Measurements from ENCODE around the gene ATF4.
"Not testable (repeated sequence)": the region's sequence is repeated elsewhere in the genome, so short reads cannot be mapped to it uniquely, and the experiment has no call there.

Gene ATF4

DNA sequence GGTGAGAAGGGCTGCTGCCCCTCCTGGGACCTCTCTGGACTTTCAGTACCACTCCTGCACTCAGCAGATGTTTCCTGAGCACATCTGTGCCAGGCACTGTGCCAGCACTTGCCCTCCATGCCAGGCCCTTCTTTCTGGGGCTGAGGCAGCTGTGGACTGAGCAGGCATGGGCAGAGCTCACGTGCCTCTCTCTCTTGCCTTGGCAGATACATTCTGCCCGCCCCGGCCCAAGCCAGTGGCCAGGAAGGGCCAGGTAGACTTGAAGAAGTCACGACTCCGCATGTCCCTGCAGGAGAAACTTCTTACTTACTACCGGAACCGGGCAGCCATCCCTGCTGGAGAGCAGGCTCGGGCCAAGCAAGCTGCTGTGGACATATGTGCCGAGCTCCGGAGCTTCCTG is 8.3 kb upstream of the ATF4 start:
- DNase-seq = no peak

DNA sequence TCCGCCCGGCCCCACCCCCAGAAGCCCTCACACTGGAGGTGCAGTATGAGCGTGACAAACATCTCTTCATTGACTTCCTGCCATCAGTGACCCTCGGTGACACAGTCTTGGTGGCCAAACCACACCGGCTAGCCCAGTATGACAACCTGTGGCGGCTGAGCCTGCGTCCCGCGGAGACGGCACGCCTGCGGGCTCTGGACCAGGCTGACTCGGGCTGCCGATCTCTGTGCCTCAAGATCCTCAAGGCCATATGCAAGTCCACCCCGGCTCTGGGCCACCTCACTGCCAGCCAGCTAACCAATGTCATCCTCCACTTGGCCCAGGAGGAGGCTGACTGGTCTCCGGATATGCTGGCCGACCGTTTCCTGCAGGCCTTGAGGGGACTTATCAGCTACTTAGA is 6.6 kb upstream of the ATF4 start:
- DNase-seq = no peak

DNA sequence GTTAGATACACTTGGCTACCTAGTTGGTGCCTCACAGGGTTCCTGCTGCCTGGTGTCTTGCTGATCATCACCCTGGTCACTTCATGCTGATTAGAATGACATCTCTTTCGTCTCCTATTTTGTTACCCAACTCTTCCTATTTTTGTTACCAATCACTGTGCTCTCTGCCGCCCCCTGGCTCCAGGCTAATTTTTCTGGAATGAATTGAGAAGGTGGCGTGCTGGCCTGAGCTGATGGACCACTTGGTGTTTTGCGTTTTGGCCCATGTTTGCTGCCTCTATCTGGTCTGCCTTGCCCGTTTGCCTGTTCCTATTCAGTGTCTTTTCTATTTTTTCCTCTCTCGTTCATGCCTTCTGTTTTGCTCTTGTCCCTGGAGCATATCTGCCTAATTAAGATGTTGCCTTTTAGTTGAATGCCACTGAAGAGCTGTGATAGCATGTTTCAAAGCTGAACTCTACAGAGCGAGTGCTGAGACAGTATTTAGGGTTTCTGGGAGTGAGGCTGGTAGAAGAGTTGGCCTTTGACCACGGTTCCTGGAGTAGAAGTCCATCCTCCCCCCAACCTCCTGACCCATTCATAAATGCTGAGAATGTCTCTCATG is 5.9 kb upstream of the ATF4 start:
- DNase-seq = no peak

DNA sequence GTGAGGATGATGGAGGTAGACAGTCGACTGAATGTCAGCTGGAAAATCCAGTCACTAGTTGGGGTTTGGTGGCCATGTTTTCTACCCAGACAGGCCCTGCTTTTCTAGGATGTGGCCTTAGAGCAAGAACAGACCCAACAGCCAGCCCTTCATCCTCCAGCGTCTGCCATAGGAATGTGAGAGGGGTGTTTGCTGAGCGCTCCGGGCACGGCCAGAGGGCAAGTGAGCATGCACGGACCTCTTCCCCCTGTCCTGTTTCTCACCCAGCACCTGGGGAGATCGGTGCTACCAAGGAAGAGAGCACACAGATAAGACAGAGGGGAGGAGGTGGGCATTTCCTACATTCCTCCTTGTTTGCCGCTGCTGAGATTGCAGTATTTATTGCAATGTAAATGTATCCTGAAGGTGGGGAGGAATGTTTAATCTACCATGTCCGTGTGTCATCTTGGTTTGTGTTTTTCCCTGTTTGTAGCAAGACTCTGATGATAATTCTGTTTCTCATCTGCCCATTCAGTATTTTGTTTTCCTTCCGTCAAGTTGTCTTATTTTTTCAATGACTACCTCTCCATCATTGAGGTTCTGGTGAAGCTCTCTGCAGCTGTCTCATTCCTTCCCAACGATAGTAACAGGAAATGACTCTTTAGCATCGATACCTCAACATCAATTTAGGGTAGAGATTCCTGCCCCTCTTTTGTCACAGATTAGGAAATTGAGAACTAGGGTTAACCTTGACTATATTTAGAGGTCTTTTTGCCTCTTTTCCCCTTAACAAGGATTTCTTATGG is 4.9 kb upstream of the ATF4 start:
- no peak for DNase-seq

DNA sequence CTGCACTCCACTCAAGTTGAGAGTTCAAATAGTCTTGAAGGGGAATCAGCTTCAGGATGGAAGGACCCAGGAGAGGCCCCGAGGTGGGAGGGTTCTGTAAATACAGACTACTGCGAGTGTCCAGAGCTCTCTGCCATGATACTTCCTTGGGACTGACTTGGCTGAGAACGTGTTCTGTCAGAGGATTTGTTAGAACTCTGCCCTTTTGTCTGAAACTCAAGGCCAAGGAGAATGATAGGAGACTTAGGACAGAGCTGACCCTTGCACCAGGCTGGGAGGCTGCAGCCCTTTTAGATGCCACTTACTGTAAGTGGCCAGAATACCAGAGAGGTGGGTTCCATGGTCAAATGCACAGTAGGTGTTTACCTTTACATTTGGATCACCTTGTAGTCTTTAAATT is 2.9 kb upstream of the ATF4 start:
- DNase-seq = no peak

DNA sequence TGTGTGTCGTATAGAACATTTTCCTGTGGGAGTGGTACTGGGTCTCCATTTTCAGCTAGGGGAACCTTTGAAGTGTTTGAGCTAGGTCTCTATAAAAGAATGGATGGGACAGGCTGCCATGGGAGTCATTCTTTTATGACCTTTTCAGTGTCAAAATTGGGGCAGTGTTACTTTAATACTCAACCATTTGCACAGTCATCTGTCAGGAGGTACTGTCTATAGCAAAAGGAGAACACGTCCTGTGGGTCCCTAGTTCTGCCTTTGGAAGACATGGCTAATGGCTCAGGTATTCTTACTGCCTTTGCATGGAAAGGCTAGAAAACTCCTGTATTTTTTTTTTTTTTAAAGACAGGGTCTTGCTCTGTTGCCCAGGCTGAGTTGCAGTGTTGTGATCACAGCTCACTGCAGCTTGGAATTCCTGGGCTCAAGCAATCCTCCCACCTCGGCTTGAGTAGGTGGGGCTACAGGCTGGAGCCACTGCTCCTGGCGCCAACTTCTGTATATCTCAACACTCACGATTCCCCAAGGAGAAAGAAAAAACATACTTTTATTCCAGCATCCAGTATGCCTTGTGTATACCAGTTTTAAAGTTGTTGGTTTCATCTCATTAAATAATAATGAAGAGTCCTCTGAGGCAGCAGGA is 2.1 kb upstream of the ATF4 start:
- no peak for DNase-seq

DNA sequence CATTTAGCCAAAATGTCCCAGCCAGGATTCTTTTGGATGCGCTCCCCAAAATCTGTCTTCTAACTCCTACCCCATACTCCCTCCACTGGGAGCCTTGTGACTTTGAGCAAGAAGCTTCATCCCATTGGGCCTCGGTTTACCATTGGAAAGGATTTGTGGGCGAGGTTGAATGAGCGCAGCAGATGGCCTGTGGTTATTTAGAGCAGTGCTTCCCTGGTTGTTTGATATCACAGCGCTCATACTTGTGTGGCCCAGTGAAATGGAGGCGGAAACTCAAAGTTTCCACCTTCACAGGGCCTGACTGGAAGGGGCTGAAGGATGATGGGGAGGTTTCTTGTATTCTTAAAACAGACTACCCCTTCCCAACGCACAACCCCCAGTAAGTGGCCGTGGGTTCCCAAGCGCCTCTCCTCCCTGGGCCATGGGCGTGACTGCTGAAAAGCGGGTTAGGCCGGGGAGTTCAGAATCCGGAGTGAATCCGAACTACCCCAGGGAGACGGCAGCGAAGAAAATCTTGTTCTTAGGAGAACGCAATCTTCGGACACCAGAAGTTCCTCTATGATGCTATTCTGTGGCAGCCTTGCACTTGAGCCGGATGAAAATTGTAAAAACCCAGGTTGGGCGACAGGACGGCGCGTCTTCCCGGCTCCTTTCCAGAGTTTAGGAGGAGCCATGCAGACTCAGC is 1.2 kb upstream of the ATF4 start:
- no peak for DNase-seq

DNA sequence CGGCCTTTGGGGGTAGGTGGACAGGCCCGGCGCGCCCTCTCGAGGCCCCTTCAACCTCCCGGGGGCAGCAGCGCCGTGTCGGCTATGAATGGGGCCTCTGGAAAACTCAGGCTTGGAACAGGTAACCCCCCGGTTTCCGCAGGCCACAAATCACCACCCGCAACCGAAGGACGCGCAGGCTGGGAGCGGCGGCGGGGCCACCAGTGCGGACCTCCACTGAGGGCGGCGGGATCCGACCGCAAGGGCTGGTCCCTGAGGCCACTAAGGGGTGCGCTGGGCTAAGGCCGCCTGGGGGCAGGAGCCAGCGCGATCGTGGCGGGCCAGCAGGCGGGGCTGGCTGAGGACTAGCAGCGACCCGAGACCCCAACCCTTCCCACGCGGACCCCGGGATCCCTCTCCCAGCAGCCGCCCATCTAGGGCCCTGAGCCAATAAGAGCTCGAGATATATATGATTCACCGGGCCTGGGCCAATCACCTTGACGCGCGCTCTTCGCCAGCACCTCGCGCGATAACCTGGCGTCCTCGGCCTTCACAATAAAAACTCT is 609 bp upstream of the ATF4 start:
- peak; percentile 97 to 99 for DNase-seq

DNA sequence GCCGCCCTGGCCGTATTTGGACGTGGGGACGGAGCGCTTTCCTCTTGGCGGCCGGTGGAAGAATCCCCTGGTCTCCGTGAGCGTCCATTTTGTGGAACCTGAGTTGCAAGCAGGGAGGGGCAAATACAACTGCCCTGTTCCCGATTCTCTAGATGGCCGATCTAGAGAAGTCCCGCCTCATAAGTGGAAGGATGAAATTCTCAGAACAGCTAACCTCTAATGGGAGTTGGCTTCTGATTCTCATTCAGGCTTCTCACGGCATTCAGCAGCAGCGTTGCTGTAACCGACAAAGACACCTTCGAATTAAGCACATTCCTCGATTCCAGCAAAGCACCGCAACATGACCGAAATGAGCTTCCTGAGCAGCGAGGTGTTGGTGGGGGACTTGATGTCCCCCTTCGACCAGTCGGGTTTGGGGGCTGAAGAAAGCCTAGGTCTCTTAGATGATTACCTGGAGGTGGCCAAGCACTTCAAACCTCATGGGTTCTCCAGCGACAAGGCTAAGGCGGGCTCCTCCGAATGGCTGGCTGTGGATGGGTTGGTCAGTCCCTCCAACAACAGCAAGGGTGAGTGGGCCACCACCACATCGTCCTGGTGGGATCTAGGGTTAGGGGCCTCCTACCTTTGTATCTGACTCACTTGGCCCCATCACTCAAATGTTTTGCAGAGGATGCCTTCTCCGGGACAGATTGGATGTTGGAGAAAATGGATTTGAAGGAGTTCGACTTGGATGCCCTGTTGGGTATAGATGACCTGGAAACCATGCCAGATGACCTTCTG is 934 bp downstream of the ATF4 start:
- DNase-seq = not testable (repeated sequence)

DNA sequence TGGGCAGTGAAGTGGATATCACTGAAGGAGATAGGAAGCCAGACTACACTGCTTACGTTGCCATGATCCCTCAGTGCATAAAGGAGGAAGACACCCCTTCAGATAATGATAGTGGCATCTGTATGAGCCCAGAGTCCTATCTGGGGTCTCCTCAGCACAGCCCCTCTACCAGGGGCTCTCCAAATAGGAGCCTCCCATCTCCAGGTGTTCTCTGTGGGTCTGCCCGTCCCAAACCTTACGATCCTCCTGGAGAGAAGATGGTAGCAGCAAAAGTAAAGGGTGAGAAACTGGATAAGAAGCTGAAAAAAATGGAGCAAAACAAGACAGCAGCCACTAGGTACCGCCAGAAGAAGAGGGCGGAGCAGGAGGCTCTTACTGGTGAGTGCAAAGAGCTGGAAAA is 1.7 kb downstream of the ATF4 start:
- DNase-seq = not testable (repeated sequence)

DNA sequence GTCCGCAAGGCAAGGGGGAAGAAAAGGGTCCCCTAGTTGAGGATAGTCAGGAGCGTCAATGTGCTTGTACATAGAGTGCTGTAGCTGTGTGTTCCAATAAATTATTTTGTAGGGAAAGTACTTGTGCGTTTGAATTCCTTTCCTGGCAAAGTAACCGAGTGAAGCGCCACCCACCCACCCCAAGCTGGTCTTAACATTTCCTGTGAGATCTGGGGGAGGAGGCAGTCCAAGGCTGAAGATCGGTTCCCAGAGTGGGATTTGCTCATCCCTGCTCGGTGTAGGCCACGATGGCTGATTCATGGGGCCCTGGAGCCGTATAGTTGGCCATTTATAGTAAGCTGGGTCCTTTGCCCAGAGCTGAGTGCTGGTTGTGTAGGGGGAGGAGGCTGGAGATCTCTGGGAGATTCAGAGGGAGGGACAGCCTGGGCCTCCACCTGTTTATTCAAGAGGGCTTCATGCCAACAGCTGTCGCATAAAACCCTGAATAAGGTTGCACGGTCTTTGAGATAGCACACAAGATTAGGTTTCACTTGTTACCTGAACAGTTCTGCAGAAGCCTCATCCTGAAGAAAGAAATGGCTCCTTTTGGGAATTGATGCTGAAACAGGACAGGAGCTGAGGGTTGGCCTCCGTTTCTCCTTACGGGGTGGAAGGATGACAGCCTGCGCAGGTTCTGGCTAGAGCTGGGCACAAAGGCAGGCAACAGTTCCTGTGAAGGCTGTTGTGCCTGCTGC is 2.4 kb downstream of the ATF4 start:
- DNase-seq = no peak

DNA sequence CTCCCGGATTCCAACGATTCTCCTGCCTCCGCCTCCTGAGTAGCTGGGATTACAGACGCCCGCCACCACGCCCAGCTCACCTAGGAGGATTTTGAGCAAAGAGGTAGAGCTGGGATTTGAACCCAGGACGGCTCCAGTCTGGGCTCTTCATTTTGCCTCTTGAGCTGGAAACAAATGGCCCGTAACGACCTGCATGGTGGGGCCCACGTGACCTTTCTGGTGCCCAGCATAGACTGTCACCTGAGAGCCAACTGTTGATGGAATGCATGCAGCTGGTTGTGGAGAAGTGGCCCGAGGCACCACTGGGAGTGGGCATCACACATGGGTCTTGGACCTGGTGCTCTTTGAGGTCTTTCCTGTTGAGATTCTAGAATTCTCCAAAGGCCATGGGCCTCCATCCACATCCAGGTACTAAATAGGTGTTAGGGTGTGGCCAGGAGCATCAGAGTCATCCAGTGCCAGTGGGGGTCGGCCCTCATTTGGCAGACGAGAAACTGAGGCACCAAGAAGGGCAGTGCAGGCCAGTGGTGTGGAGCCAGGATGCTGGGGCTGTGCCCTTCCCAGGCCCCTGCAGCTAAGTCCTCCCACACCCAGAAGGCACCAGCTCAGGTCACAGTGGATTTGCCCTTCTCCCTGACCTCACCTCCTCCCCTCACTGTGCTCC is 3.9 kb downstream of the ATF4 start:
- DNase-seq = no peak

DNA sequence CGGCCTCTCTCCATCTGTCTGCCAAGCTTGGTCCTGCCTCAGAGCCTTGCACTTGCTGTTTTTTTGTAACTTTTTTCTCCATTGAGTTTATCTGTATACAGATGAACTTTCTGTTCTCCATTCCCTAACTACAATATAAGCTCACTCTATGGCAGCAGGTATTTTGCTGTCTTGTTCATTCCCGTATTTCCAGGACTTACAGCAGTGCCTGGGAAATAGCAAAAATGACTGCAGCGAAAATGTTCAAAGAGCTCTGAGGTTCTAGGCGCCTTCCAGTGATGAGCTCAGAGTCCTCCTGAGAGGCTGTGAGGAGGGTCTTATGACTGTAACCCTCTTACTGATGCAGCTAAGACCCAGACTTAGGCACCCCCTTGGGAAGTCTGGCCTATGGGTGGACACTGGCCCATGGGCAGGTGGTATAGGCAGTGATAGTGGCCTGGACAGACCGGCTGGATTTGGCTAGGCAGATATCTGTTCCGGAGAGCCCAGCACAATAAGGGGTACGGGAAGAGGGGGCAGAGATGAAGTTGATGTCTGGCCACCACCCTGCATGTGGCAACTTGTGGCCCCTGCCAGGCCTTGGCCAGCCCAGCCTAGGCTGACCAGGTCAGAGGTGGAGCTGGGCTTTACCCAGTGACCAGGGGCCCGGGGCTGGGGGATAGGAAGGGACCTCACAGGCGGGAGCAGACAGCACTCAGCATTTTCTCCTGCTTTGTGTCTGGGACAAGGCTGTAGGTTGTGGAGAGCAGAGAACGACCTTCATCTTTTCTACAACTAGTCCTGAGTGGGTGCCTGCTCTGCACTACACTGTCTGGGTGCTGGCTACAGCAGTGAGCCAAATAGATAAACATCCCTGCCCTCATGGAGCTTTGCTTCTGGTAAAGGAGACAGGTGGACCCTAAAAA is 4.6 kb downstream of the ATF4 start:
- DNase-seq = no peak

DNA sequence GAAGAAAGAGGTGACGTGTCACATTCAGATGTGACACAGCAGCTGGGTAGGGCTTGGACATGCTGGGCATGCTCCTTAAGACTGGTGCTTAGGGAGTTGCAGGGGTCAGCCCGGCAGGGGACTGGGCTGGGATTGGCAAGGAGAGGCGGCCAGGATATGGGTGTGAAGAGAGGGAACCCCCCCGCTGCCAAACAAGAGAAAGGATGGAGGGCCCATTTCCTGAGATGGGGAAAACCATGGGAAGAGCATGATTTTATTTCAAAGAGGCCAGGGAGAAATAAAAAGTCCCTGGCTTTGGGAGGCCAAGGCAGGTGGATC is 5.3 kb downstream of the ATF4 start:
- DNase-seq = no peak

DNA sequence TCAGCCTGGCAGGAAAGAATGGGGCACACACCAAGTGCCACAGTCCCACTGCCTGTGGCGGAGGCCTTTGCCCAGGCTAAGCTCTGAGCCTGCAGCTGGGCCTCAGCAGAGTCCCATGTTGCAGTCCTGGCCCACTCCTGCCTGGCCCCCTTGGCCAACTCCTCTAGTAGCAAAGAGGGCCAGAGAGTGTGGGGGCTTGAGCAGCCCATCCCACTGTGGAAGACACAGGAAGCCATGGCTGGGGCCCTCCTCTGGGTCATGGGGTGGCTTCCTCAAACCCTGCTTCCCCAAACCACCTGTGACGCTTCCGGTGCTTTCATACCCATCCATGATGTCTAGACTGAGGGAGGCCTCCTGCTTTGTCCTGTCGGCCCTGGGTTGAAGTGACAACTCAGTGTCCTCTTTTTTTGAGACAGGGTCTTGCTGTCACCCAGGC is 6.4 kb downstream of the ATF4 start:
- DNase-seq = no peak

DNA sequence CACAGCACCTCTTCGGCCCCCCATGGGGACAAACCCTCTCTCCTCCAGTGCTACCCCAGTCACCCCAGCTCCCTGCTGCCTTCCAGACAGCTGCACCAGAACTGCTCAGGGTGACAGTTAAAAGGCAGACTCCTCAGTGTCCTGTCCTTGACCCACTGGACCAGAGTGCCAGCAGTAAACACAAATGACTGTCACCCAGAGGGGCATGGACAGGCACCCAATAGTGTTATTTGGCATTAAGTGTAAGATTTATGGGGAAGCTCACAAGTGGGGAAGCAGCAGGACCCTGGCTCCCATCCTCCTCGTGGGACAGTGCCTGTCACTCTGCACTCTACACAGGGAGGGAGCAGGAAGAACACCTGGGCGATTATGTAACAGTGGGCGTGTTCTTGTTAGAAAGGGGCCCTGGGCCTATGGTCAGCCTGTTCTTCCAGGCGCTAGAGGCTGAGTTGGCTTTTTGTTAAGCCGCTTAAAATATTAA is 7.2 kb downstream of the ATF4 start:
- no peak for DNase-seq

DNA sequence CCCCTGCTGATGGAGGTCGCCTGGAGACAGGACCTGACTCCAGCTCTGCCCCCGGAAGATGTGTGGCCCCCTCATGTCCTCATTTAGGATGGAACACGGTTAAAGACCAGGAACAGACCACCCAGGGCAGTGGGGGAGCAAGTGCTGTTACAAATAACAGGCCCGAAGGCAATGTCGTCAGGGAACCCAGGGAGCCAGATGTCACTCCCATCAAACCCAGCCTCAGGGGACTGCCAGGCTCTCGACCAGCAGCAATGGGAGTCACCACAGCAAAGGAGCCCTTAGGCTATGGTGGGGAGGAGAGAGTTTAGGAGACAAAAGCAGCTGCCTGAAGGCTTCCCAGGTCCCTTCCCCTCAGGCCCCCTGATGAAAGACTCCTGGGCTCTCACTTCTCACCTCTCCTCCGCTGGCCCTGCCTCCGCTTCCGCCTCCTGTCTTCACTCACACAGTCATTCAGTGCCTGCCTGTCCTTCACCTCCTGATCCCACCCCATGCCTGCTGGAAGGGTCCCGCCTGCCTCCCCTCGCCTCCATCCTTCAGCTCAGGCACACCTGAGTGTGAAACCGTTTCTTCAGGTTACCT is 7.8 kb downstream of the ATF4 start:
- DNase-seq = no peak

DNA sequence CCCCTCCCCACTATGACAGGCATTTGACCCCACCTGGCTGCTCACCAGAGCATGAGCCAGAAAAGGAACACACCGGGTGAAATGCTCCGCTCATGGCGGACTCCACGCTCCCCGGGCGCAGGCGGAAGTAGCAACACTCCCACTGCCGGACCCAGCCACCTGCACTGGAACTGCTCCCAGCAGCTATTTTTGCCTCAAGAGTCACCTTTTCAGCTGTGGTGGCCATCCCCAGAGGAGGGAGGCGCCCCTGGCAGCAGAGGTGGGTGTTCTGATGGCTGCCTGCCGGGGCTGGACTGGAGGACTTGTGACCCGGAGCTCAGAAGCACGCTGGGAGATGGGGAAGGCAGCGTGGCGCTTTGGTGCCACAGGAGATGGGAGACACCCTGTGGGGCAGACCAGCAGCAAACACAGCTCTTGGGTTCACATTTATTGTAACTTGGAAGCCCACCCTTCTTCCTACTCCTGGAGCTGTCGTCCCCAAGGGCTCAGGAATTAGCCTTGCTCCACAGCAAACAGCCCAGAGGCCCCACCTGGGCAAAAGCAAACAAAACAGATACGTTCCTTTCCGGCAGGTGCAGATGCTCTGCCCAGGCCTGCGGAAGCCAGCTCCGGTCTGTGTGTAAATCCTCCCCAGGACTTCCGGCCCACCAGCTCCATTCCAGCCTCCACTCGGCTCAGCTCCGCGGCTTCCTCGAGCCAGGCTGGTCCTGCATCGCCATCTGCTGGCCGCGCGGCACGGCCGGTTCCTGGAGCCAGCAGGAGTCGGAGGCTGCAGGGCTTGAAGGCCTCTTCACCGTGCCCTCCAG is 8.5 kb downstream of the ATF4 start:
- peak; percentile 86 to 91 for DNase-seq

DNA sequence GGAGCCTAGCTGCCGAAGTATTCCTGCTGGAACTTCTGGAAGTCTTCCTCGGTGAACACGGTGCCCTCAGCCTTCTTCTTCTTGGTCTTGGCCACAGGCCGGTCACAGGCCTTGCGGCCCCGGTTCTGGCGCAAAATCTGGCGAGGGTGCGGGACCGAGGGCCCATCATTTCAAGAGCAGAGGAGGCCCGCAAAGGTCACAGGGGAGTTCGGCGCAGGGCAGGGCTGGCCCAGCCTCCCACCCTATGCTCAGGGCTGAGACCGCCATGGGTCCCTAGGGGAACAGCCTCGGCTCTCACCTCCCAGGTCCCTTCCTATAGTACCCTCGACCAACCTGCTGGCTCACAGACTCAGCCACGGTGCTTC is 9.1 kb downstream of the ATF4 start:
- DNase-seq = no peak

Measured in NCI-H1930 (cell line).